Ishikawa (cell line): ENCODE results near the gene R3HDM4.

Experiments used
- EGR1 ChIP-seq: IDR thresholded peaks from 2 replicates; pipeline ENCODE4 v1.6.1; 2012
- REST ChIP-seq: IDR thresholded peaks from 2 replicates; pipeline ENCODE4 v1.6.1; 2012; ENCODE audit warnings: low read depth, mild to moderate bottlenecking
- TAF1 ChIP-seq: IDR thresholded peaks from 2 replicates; pipeline ENCODE4 v1.6.1; 2012; ENCODE audit warnings: low read depth, mild to moderate bottlenecking
- YY1 ChIP-seq: IDR thresholded peaks from 2 replicates; pipeline ENCODE4 v1.6.1; 2012; ENCODE audit warnings: low read depth

DNA sequence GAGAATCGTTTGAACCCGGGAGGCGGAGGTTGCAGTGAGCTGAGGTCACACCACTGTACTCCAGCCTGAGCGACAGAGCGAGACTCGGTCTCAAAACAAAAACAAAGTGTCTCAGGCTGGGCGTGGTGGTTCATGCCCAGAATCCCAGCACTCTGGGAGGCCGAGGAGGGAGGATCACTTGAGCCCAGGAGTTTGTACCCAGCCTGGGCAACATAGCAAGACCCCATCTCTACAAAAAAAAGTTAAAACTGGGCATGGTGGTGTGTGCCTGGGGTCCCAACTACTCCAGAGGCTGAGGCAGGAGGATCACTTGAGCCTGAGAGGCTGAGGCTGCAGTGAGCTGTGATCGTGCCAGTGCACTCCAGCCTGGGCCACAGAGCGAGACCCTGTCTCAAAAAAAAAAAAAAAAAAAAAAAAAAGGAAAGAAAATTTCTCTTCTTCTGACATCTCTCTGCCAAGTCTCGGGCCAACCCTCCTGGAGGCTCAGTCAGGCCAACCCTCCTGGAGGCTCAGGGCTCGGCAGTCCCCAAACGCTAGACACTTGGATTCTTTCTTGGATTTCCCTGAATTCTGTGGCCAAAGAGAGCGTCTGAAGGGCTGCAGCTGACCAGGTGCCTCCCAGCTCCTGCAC is 39.1 kb upstream of the R3HDM4 start:
- TF ChIP-seq TAF1: no peak
- TF ChIP-seq EGR1: no peak
- no peak for TF ChIP-seq REST
- no peak for TF ChIP-seq YY1
